HG02588 (cell line): Measurements from ENCODE around the gene NEO1.

ENCODE experiments used
- ATAC-seq: cut with Tn5 transposase; IDR thresholded peaks from one replicate; pipeline ENCODE4 v1.9.1; 2021; ENCODE audit warnings: mild to moderate bottlenecking, moderate library complexity; ENCODE audit not compliant: unreplicated experiment

The NEO1 gene

GRCh38 chr15:73051807-73052652 is at the start of gene NEO1:
Gene NEO1 (plus strand): TSS chr15:73052463. CDS start chr15:73052676, 213 bp downstream.
- ATAC-seq, result peak; percentile 57

- ATAC-seq, result no peak
Measured at GRCh38 chr15:73004462-73004861, 47.8 kb upstream of the NEO1 start.

GRCh38 chr15:73005032-73005431 is 47.2 kb upstream of the NEO1 start:
- ATAC-seq, result no peak

GRCh38 chr15:73005446-73005845 is 46.8 kb upstream of the NEO1 start:
- ATAC-seq, result no peak

- ATAC-seq, result no peak
Measured at GRCh38 chr15:73006523-73006922, 45.7 kb upstream of the NEO1 start.

GRCh38 chr15:73009066-73010056 is 42.9 kb upstream of the NEO1 start:
- ATAC-seq, result no peak

GRCh38 chr15:73010154-73011152 is 41.8 kb upstream of the NEO1 start:
- ATAC-seq, result no peak

GRCh38 chr15:73014904-73015303 is 37.4 kb upstream of the NEO1 start:
- no peak for ATAC-seq

GRCh38 chr15:73015493-73015892 is 36.8 kb upstream of the NEO1 start:
- no peak for ATAC-seq

GRCh38 chr15:73017987-73018386 is 34.3 kb upstream of the NEO1 start:
- no peak for ATAC-seq

- no peak for ATAC-seq
Measured at GRCh38 chr15:73019154-73019553, 33.1 kb upstream of the NEO1 start.

GRCh38 chr15:73019601-73020146 is 32.6 kb upstream of the NEO1 start:
- no peak for ATAC-seq

- ATAC-seq, result no peak
Measured at GRCh38 chr15:73021139-73021621, 31.1 kb upstream of the NEO1 start.

- ATAC-seq, result no peak
Measured at GRCh38 chr15:73022161-73022560, 30.1 kb upstream of the NEO1 start.

- no peak for ATAC-seq
Measured at GRCh38 chr15:73023071-73023470, 29.2 kb upstream of the NEO1 start.

GRCh38 chr15:73024168-73024567 is 28.1 kb upstream of the NEO1 start:
- ATAC-seq, result no peak

GRCh38 chr15:73026511-73027054 is 25.7 kb upstream of the NEO1 start:
- ATAC-seq, result no peak

GRCh38 chr15:73028031-73028430 is 24.2 kb upstream of the NEO1 start:
- no peak for ATAC-seq

- no peak for ATAC-seq
Measured at GRCh38 chr15:73028831-73029451, 23.3 kb upstream of the NEO1 start.
